B cell (primary cell): ENCODE results near the gene FAM53B.

Source experiments
- EZH2 ChIP-seq: IDR thresholded peaks from 2 replicates; pipeline ENCODE4 v1.6.1; 2012; ENCODE audit warnings: borderline replicate concordance, low read depth, mild to moderate bottlenecking, moderate library complexity, low read length; ENCODE audit not compliant: insufficient read depth, poor library complexity, severe bottlenecking
- TF ChIP-seq, protein P1 (sequence below): fragments of 200-600 bp; IDR thresholded peaks from one replicate; pipeline ENCODE4 v1.8.0; 2022; ENCODE audit warnings: antibody characterized with exemption, mild to moderate bottlenecking

DNA sequence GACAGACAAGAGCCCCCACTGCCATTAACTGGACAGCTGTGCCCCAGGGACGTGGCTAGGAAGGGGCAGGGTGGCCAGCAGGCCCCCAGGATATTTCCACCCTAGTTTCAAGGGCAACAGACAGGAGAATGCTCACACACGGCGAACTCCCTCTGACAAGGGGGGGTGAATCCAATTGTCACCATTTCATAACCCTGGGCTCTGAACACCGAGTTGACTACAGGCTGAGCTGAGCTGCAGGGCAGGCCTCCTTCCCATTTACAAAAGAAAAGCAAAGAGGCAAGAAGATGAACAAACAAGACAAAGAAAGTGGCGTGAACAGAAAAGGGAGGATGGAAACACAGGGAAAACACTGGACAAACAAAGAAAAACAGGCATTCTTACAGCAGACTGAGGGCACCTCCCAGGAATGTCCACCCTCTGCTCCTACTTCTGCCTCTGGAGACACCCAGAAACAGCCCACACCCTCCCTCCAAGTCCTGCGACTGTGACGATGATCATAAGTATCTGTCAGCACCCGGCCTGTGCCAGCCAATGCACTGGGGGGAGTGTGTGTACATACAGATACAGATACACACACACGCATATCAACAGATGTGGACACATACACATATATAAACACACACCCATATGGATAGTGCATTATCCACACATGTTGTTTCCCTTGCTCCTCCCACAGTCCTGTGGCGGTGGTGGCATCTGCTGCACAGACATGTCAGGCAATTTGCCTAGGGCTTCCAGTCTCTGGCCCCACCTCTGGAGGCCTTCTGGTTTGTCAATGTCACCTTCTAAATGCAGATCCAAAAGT is 66.2 kb downstream of the FAM53B start:
- TF ChIP-seq, protein P1, sequence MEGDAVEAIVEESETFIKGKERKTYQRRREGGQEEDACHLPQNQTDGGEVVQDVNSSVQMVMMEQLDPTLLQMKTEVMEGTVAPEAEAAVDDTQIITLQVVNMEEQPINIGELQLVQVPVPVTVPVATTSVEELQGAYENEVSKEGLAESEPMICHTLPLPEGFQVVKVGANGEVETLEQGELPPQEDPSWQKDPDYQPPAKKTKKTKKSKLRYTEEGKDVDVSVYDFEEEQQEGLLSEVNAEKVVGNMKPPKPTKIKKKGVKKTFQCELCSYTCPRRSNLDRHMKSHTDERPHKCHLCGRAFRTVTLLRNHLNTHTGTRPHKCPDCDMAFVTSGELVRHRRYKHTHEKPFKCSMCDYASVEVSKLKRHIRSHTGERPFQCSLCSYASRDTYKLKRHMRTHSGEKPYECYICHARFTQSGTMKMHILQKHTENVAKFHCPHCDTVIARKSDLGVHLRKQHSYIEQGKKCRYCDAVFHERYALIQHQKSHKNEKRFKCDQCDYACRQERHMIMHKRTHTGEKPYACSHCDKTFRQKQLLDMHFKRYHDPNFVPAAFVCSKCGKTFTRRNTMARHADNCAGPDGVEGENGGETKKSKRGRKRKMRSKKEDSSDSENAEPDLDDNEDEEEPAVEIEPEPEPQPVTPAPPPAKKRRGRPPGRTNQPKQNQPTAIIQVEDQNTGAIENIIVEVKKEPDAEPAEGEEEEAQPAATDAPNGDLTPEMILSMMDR = no peak
- TF ChIP-seq EZH2 = no peak
